Lower leg skin (tissue), 3 donors: ENCODE results near the gene PPP4R1.

Experiments used
- POLR2A ChIP-seq, 2 donors: fragments of 450-650 bp; IDR thresholded peaks; one replicate each; pipeline ENCODE4 v1.6.1; 2016 to 2017; ENCODE audit warnings: antibody characterized with exemption in 2 of 2, mild to moderate bottlenecking in 1 of 2, moderate library complexity in 1 of 2
- TF ChIP-seq, protein P1 (sequence below), 3 donors: fragments of 450-650 bp; IDR thresholded peaks; one replicate each; pipeline ENCODE4 v1.5.1; 2016; ENCODE audit warnings: antibody characterized with exemption in 3 of 3, mild to moderate bottlenecking in 3 of 3, moderate library complexity in 2 of 3

DNA sequence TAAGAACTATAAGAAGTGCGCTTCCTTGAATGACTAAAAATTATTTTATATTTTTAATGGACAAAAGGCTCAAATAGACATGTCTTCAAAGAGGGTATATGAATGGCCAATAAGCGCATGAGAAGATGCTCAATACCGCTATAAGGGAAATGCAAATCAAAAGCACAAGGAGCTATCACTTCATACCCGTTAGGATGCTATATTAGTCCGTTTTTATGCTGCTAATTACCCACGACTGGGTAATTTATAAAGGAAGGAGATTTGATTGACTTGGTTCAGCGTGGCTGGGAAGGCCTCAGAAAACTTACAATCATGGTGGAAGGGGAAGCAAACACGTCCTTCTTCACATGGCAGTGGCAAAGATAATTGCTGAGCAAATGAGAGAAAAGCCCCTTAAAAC, 20.5 kb upstream of the PPP4R1 start:
- TF ChIP-seq POLR2A (IDR thresholded peaks at IDR 0.05): no peak
- TF ChIP-seq, protein P1, sequence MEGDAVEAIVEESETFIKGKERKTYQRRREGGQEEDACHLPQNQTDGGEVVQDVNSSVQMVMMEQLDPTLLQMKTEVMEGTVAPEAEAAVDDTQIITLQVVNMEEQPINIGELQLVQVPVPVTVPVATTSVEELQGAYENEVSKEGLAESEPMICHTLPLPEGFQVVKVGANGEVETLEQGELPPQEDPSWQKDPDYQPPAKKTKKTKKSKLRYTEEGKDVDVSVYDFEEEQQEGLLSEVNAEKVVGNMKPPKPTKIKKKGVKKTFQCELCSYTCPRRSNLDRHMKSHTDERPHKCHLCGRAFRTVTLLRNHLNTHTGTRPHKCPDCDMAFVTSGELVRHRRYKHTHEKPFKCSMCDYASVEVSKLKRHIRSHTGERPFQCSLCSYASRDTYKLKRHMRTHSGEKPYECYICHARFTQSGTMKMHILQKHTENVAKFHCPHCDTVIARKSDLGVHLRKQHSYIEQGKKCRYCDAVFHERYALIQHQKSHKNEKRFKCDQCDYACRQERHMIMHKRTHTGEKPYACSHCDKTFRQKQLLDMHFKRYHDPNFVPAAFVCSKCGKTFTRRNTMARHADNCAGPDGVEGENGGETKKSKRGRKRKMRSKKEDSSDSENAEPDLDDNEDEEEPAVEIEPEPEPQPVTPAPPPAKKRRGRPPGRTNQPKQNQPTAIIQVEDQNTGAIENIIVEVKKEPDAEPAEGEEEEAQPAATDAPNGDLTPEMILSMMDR (IDR thresholded peaks at IDR 0.05): no peak
